GM23248 (cell line): ENCODE measurements around the gene PRMT5. TPM values are rescaled to one million over a fixed set of nuclear protein-coding genes. Genes with fewer than 3 reads are reported as not detected.

Experiments used
- DNase-seq: peaks from one replicate; pipeline ENCODE4 v3.0.0-alpha.2; 2015
- H2AFZ ChIP-seq: fragments of 200-600 bp; sonication (generic); 2 replicates; pipeline ENCODE4 v1.6.1; 2016; ENCODE audit warnings: antibody characterized with exemption
- H3F3A ChIP-seq: fragments of 200-600 bp; sonication (generic); 2 replicates; pipeline ENCODE4 v1.6.1; 2016; ENCODE audit warnings: mild to moderate bottlenecking, antibody characterized with exemption, mixed run types; ENCODE audit not compliant: insufficient read depth
- H3K27ac ChIP-seq: fragments of 200-600 bp; sonication (generic); 2 replicates; pipeline ENCODE4 v1.5.1; 2016; ENCODE audit warnings: mild to moderate bottlenecking
- H3K27me3 ChIP-seq: fragments of 200-600 bp; sonication (generic); replicated peaks from 2 replicates; pipeline ENCODE4 v1.6.1; 2016; ENCODE audit warnings: mild to moderate bottlenecking; ENCODE audit not compliant: insufficient read depth
- H3K36me3 ChIP-seq: fragments of 200-600 bp; sonication (generic); 2 replicates; pipeline ENCODE4 v1.6.1; 2016; ENCODE audit warnings: low read depth, mild to moderate bottlenecking
- H3K4me1 ChIP-seq: fragments of 200-600 bp; sonication (generic); 2 replicates; pipeline ENCODE4 v1.6.1; 2016; ENCODE audit warnings: mild to moderate bottlenecking; ENCODE audit not compliant: insufficient read depth
- H3K4me2 ChIP-seq: fragments of 200-600 bp; sonication (generic); one replicate; pipeline ENCODE4 v1.6.1; 2016; ENCODE audit warnings: mild to moderate bottlenecking; ENCODE audit not compliant: unreplicated experiment
- H3K4me3 ChIP-seq: fragments of 200-600 bp; sonication (generic); 2 replicates; pipeline ENCODE4 v1.5.1; 2016; ENCODE audit warnings: mild to moderate bottlenecking
- H3K79me2 ChIP-seq: fragments of 200-600 bp; sonication (generic); 2 replicates; pipeline ENCODE4 v1.6.1; 2016; ENCODE audit warnings: mild to moderate bottlenecking; ENCODE audit not compliant: insufficient read depth
- H3K9ac ChIP-seq: fragments of 200-600 bp; sonication (generic); 2 replicates; pipeline ENCODE4 v1.6.1; 2016; ENCODE audit warnings: mild to moderate bottlenecking
- H3K9me2 ChIP-seq: fragments of 200-600 bp; sonication (generic); 2 replicates; pipeline ENCODE4 v1.6.1; 2016; ENCODE audit warnings: mixed run types, mild to moderate bottlenecking, moderate library complexity; ENCODE audit not compliant: insufficient read depth
- H3K9me3 ChIP-seq: fragments of 200-600 bp; sonication (generic); one replicate; pipeline ENCODE4 v1.6.1; 2017; ENCODE audit warnings: low read depth
- H4K20me1 ChIP-seq: fragments of 200-600 bp; sonication (generic); 2 replicates; pipeline ENCODE4 v1.6.0; 2016; ENCODE audit not compliant: insufficient read depth
- EZH2 ChIP-seq: fragments of 200-600 bp; sonication (generic); IDR thresholded peaks from 2 replicates; pipeline ENCODE4 v1.6.1; 2018; ENCODE audit warnings: antibody characterized with exemption, mild to moderate bottlenecking; ENCODE audit not compliant: insufficient read depth, poor library complexity, severe bottlenecking
- EZH2phosphoT487 ChIP-seq: fragments of 200-600 bp; sonication (generic); IDR thresholded peaks from 2 replicates; pipeline ENCODE4 v1.6.1; 2018; ENCODE audit warnings: antibody characterized with exemption, moderate library complexity, mild to moderate bottlenecking, low read depth; ENCODE audit not compliant: insufficient read depth
- WGBS, 2 experiments: methylation state at CpG; one replicate each; pipeline ENCODE4 v1.1.6; 2015 to 2017; ENCODE audit warnings: low lambda C conversion rate in 2 of 2, low coverage in 1 of 2; ENCODE audit errors: missing lambda C conversion rate in 2 of 2; 5-methylcytosine and 5-hydroxymethylcytosine counted together
- in situ Hi-C: fragments of 300-500 bp; cut with MboI; formaldehyde crosslinking; loops from 2 replicates; pipeline ENCODE4 v1.15.0; 2020
- polyA plus RNA-seq: library from polyadenylated mRNA; unstranded; fragments of >200 nt; fragmentation: Nextera tagmentation; extraction: Ambion mirVana; gene quantifications from 2 replicates; pipeline ENCODE4 v1.2.1, GENCODE V29; 2016
- total RNA-seq: library from RNA; depleted of rRNA; stranded (reverse); fragments of >200 nt; shearing (Covaris generic); gene quantifications from 2 replicates; pipeline ENCODE4 v1.2.3, GENCODE V29; 2014

PRMT5 gene
- total and polyA plus RNA-seq, 2 experiments from 2014 or later: 61.0 to 80.1 TPM

- Histone ChIP-seq H3K27ac (peak overlapping the region; percentile 58), H3K9me3 (no peaks in the 10 kb centered on the region), H4K20me1 (no peaks in the 10 kb centered on the region), H3K4me3 (no peak overlapping the region), H3K79me2 (no peaks in the 10 kb centered on the region), H3K36me3 (peaks cover 7% of the 10 kb centered on the region; the same call in 1 of the 2 replicates), H3F3A (peaks cover 23% of the 10 kb centered on the region), H2AFZ (peak overlapping the region; percentile 33), H3K4me2 (peak overlapping the region; percentile 27), H3K9me2 (no peaks in the 10 kb centered on the region), H3K27me3 (no peaks in the 10 kb centered on the region), H3K4me1 (peaks cover 23% of the 10 kb centered on the region), H3K9ac (peak overlapping the region; percentile 46)
- in situ Hi-C loops: no loop called here
- WGBS, 2 experiments: 8 to 12% methylated on average over 8 of the region's 8 CpGs
- peak; percentile 91 for DNase-seq
- TF ChIP-seq EZH2phosphoT487 (no peak), EZH2 (no peak)
These were observed 30.7 kb downstream of the PRMT5 start for GRCh38 chr14:22898302-22899090.

GRCh38 chr14:22897357-22897756 lies 31.8 kb downstream of the PRMT5 start:
- no peaks in the 10 kb centered on the region for H3K9me3 ChIP-seq
- H3K9me2 ChIP-seq: no peaks in the 10 kb centered on the region
- DNase-seq: no peak
- no peak overlapping the region for H3K4me3 ChIP-seq
- TF ChIP-seq EZH2phosphoT487 (no peak), EZH2 (no peak)
- peaks cover 23% of the 10 kb centered on the region for H3K4me1 ChIP-seq
- no peak overlapping the region for H3K4me2 ChIP-seq
- in situ Hi-C loops: no loop called here
- WGBS, 2 experiments: 94 to 100% methylated on average over 1 of the region's 1 CpG
- H3K79me2 ChIP-seq: no peaks in the 10 kb centered on the region
- no peaks in the 10 kb centered on the region for H3K36me3 ChIP-seq
- peaks cover 23% of the 10 kb centered on the region for H3F3A ChIP-seq
- H2AFZ ChIP-seq: no peak overlapping the region
- no peaks in the 10 kb centered on the region for H3K27me3 ChIP-seq
- peak overlapping the region; percentile 58; the same call in 1 of the 2 replicates for H3K27ac ChIP-seq
- H4K20me1 ChIP-seq: no peaks in the 10 kb centered on the region
- no peak overlapping the region for H3K9ac ChIP-seq

- no peaks in the 10 kb centered on the region for H4K20me1 ChIP-seq
- H2AFZ ChIP-seq: no peak overlapping the region
- in situ Hi-C loops: no loop called here
- no peaks in the 10 kb centered on the region for H3K9me3 ChIP-seq
- no peaks in the 10 kb centered on the region for H3K36me3 ChIP-seq
- H3K4me2 ChIP-seq: no peak overlapping the region
- TF ChIP-seq EZH2phosphoT487: no peak
- no peak for TF ChIP-seq EZH2
- no peaks in the 10 kb centered on the region for H3K9me2 ChIP-seq
- H3K9ac ChIP-seq: no peak overlapping the region
- H3K4me3 ChIP-seq: no peak overlapping the region
- WGBS, 2 experiments: 87 to 96% methylated on average over 3 of the region's 3 CpGs
- H3K4me1 ChIP-seq: peaks cover 23% of the 10 kb centered on the region
- H3K79me2 ChIP-seq: no peaks in the 10 kb centered on the region
- H3K27ac ChIP-seq: no peak overlapping the region
- peaks cover 23% of the 10 kb centered on the region for H3F3A ChIP-seq
- DNase-seq: no peak
- H3K27me3 ChIP-seq: no peaks in the 10 kb centered on the region
These were observed 32.4 kb downstream of the PRMT5 start for GRCh38 chr14:22896760-22897159.

GRCh38 chr14:22896356-22896755 lies 32.8 kb downstream of the PRMT5 start:
- H3K9me3 ChIP-seq: no peaks in the 10 kb centered on the region
- no peaks in the 10 kb centered on the region for H3K9me2 ChIP-seq
- in situ Hi-C loops: no loop called here
- no peak overlapping the region for H2AFZ ChIP-seq
- peaks cover 23% of the 10 kb centered on the region for H3F3A ChIP-seq
- no peaks in the 10 kb centered on the region for H4K20me1 ChIP-seq
- no peaks in the 10 kb centered on the region for H3K27me3 ChIP-seq
- H3K27ac ChIP-seq: no peak overlapping the region
- 65 to 66% methylated on average over 5 of the region's 5 CpGs for WGBS, 2 experiments
- no peak overlapping the region for H3K4me3 ChIP-seq
- H3K4me2 ChIP-seq: no peak overlapping the region
- H3K4me1 ChIP-seq: peaks cover 23% of the 10 kb centered on the region
- no peak overlapping the region for H3K9ac ChIP-seq
- H3K36me3 ChIP-seq: no peaks in the 10 kb centered on the region
- TF ChIP-seq EZH2phosphoT487 (no peak), EZH2 (no peak)
- no peaks in the 10 kb centered on the region for H3K79me2 ChIP-seq
- DNase-seq: no peak
